Upper lobe of left lung (tissue), 4 donors: ENCODE measurements around the gene GARNL3.

Experiments
- EP300 ChIP-seq, 4 donors: sonication (generic); formaldehyde crosslinking; IDR thresholded peaks; one replicate each; pipeline ENCODE4 v1.5.1; 2017; ENCODE audit warnings: antibody characterized with exemption in 4 of 4, control low read depth in 2 of 4
- POLR2AphosphoS5 ChIP-seq, 2 donors: sonication (generic); formaldehyde crosslinking; IDR thresholded peaks; one replicate each; pipeline ENCODE4 v1.5.1; 2017; ENCODE audit warnings: antibody characterized with exemption in 2 of 2
- TF ChIP-seq, protein P1 (sequence below), 6 experiments: fragments of 450-650 bp in 4 of 6; fragments of 200-600 bp in 2 of 6; sonication (generic) in 2 of 6; IDR thresholded peaks; one replicate each; pipeline ENCODE4 v1.5.1; 2016 to 2019; ENCODE audit warnings: antibody characterized with exemption in 6 of 6

DNA sequence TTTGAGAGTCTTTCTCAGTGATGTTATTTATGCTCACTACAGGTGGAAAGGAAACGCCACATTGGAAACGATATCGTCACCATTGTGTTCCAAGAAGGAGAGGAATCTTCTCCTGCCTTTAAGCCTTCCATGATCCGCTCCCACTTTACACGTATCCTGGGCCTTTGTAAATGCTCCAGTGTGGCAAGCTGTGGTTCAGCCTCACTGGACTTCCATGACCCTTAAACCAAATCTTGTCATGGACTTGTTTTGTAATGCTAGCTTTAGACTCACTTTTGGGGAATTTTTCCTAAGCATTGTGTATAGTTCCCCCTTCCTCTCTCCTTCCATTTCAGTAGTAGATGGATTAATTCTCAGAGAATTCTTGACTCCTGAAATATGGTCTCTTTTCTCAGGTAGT lies 71.5 kb downstream of the GARNL3 start:
- TF ChIP-seq EP300 (IDR thresholded peaks at IDR 0.05) (no peak), POLR2AphosphoS5 (IDR thresholded peaks at IDR 0.05) (no peak)
- TF ChIP-seq, protein P1, sequence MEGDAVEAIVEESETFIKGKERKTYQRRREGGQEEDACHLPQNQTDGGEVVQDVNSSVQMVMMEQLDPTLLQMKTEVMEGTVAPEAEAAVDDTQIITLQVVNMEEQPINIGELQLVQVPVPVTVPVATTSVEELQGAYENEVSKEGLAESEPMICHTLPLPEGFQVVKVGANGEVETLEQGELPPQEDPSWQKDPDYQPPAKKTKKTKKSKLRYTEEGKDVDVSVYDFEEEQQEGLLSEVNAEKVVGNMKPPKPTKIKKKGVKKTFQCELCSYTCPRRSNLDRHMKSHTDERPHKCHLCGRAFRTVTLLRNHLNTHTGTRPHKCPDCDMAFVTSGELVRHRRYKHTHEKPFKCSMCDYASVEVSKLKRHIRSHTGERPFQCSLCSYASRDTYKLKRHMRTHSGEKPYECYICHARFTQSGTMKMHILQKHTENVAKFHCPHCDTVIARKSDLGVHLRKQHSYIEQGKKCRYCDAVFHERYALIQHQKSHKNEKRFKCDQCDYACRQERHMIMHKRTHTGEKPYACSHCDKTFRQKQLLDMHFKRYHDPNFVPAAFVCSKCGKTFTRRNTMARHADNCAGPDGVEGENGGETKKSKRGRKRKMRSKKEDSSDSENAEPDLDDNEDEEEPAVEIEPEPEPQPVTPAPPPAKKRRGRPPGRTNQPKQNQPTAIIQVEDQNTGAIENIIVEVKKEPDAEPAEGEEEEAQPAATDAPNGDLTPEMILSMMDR (IDR thresholded peaks at IDR 0.05): no peak
